ENCODE data around the gene SH3BGRL2. TPM values are rescaled to one million over a fixed set of nuclear protein-coding genes. Genes with fewer than 3 reads are reported as not detected.
"Not testable (repeated sequence)": the region's sequence is repeated elsewhere in the genome, so short reads cannot be mapped to it uniquely, and the experiment has no call there.

The SH3BGRL2 gene
- total RNA-seq, 6 experiments from 2014 or later = 0.14 to 0.43 (median 0.23) TPM

DNA sequence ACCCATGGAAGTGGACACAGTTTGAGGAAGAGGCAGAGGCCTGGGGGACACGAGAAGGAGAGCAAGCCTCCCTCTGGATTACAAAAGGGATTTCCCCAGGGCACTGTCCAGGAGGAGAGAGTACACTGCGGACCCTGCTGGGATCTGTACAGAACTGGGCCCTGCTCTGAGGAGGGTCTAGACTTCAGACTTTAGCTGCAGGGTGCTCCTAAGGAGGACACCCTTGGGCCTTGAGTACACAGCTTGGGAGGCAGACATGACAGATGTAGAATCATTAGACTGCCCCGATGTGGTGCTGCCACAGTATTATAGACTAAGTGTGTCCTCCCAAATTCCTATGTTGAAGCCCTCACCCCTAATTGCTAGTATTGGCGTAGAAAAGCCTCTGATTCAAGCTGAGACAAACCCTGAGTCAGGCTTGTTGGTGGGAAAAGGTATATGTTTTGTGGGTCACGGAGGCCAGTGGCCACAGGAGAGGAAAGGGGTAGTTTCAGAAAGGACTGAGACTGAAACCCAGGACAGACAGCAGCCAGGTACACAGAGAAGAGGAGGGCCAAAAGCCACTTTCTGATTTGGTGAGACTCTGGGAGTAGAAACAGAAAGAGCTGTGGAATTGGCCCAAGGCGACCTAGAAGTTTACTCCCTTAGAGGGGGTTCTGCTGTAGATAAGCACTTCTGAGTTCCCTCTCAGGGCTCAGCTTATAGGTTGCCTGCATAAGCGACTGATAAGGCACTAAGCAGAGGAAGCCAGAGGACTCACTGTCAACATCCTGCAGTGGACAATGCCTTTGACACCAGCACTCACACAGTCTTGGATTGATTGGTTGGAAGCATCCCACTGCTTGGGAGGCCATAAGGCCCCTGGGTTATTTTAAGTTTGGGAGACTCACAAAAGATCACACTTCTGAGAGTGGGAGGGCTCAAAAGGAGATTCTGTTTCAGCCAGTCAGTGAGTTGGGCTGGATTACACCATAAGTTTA, 16.5 kb upstream of the SH3BGRL2 start:
- Mint-ChIP-seq H3K27me3 (ENCODE audit: insufficient read depth) (peaks cover 8% of the 10 kb centered on the region), H3K36me3 (ENCODE audit: low read depth) (no peaks in the 10 kb centered on the region), H3K27ac (no peak overlapping the region), H3K4me1 (ENCODE audit: low read depth) (no peaks in the 10 kb centered on the region), H3K9me3 (no peaks in the 10 kb centered on the region), H3K4me3 (no peak overlapping the region)
- no peak for DNase-seq
- TF ChIP-seq, protein P1, sequence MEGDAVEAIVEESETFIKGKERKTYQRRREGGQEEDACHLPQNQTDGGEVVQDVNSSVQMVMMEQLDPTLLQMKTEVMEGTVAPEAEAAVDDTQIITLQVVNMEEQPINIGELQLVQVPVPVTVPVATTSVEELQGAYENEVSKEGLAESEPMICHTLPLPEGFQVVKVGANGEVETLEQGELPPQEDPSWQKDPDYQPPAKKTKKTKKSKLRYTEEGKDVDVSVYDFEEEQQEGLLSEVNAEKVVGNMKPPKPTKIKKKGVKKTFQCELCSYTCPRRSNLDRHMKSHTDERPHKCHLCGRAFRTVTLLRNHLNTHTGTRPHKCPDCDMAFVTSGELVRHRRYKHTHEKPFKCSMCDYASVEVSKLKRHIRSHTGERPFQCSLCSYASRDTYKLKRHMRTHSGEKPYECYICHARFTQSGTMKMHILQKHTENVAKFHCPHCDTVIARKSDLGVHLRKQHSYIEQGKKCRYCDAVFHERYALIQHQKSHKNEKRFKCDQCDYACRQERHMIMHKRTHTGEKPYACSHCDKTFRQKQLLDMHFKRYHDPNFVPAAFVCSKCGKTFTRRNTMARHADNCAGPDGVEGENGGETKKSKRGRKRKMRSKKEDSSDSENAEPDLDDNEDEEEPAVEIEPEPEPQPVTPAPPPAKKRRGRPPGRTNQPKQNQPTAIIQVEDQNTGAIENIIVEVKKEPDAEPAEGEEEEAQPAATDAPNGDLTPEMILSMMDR (IDR thresholded peaks at IDR 0.05) = no peak

DNA sequence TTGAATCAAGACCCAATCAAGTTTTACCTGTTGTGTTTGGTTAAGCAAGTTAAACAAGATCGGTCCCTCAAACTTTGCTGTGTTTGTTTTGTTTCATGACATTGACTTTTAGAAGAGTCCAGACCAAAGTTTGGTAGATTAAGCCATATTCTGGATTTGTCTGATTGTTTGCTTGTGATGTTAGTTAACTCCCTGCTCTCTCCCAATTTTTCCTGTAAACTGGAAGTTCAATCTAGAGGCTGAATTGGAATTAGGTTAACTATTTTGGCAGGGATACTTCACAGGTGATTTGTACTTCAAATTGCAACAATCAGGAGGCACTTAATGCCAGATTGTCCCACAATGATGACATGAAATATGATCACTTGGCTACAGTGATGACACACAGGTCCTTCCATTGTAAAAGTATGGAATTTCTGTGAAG, 13.6 kb upstream of the SH3BGRL2 start:
- TF ChIP-seq, protein P1 (IDR thresholded peaks at IDR 0.05) = no peak
- Mint-ChIP-seq H3K36me3 (ENCODE audit: low read depth) (no peaks in the 10 kb centered on the region), H3K27me3 (ENCODE audit: insufficient read depth) (peaks cover 8% of the 10 kb centered on the region), H3K9me3 (no peaks in the 10 kb centered on the region), H3K4me1 (ENCODE audit: low read depth) (no peaks in the 10 kb centered on the region), H3K27ac (no peak overlapping the region), H3K4me3 (no peak overlapping the region)
- DNase-seq = no peak

DNA sequence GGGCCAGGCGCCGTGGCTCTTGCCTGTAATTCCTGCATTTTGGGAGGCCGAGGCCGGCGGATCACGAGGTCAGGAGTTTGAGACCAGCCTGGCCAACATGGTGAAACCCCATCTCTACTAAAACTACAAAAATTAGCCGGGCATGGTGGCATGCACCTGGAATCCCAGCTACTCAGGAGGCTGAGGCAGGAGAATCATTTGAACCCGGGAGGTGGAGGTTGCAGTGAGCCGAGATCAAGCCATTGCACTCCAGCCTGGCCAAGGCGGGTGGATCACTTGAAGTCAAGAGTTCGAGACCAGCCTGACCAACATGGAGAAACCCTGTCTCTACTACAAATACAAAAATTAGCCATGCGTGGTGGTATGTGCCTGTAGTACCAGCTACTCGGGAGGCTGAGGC, 12.7 kb upstream of the SH3BGRL2 start:
- not testable (repeated sequence) for H3K36me3 Mint-ChIP-seq (ENCODE audit: low read depth); H3K4me3 Mint-ChIP-seq; H3K27ac Mint-ChIP-seq; H3K9me3 Mint-ChIP-seq; H3K4me1 Mint-ChIP-seq (ENCODE audit: low read depth); H3K27me3 Mint-ChIP-seq (ENCODE audit: insufficient read depth); DNase-seq

DNA sequence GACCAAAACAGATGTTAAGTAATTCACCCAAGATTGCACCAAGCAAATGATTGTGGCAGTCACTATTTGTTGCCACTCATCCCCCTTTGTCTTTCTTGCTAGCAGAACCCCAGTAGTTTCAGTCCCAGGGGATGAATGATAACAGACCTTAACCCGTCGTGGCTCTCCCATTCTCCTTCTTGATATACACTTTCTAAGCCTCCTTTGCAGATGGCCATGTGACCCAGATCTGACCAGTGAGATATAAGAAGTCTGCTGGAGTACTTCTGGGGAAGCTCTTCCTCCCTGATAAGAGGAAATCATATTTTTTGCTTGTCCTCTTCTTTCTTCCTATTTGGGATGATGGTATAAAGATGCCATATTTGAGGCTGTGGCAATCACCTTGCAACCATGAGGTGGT, 9.6 kb upstream of the SH3BGRL2 start:
- TF ChIP-seq, protein P1 (IDR thresholded peaks at IDR 0.05) = no peak
- Mint-ChIP-seq H3K27me3 (ENCODE audit: insufficient read depth) (peaks cover 6% of the 10 kb centered on the region), H3K4me3 (no peak overlapping the region), H3K9me3 (no peaks in the 10 kb centered on the region), H3K4me1 (ENCODE audit: low read depth) (no peaks in the 10 kb centered on the region), H3K27ac (no peak overlapping the region), H3K36me3 (ENCODE audit: low read depth) (no peaks in the 10 kb centered on the region)
- DNase-seq = no peak

DNA sequence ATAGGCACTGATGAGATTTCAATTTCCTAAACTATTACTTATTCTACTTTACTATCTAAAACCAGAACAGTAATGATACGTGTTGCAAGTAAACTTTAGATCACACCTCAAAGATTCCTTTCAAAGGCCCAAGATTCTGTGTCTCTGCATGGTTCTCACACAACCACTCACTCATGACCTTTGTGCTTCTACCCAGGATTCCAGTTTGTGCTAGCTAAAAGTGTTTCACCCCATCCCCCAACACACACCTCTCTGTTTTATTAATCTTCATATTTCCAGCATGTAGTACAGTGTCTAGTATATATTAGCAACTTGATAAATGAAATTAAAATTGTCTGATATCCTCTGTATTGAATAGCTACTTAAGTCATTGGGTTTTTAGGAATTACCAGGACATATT, 8.8 kb upstream of the SH3BGRL2 start:
- Mint-ChIP-seq H3K4me1 (ENCODE audit: low read depth) (no peaks in the 10 kb centered on the region), H3K4me3 (no peak overlapping the region), H3K36me3 (ENCODE audit: low read depth) (no peaks in the 10 kb centered on the region), H3K9me3 (no peaks in the 10 kb centered on the region), H3K27me3 (ENCODE audit: insufficient read depth) (peaks cover 5% of the 10 kb centered on the region), H3K27ac (no peak overlapping the region)
- DNase-seq = no peak
- TF ChIP-seq, protein P1 (IDR thresholded peaks at IDR 0.05) = no peak

DNA sequence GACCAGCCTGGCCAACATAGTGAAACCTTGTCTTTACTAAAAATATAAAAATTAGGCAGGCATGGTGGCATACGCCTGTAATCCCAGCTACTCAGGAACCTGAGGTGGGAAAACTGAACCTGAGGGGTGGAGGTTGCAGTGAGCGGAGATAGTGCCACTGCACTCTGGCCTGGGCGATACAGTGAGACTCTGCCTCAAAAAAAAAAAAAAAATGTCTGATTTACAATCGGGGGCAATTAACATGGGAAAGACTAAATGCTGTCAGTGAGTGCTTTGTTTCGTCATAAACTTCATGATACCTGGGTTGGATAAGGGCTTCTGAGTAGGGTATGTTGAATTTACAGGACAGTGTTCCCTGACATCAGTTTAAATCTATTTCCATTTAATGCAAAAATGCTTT, 8.0 kb upstream of the SH3BGRL2 start:
- Mint-ChIP-seq H3K4me1 (ENCODE audit: low read depth) (no peaks in the 10 kb centered on the region), H3K27ac (no peak overlapping the region), H3K36me3 (ENCODE audit: low read depth) (no peaks in the 10 kb centered on the region)

More for the DNA sequence above, 8.0 kb upstream of the SH3BGRL2 start:
- no peak for DNase-seq
- Mint-ChIP-seq H3K27me3 (ENCODE audit: insufficient read depth) (peaks cover 5% of the 10 kb centered on the region), H3K4me3 (no peak overlapping the region), H3K9me3 (no peaks in the 10 kb centered on the region)
- TF ChIP-seq, protein P1 (IDR thresholded peaks at IDR 0.05) = no peak
